SK-N-MC (cell line): ENCODE data around the gene CRYL1.

Experiments used
- DNase-seq: peaks from one replicate; pipeline ENCODE4 v3.0.0-alpha.2; 2011; ENCODE audit warnings: low read depth, low spot score
- H3K27ac ChIP-seq: fragments of 200-600 bp; sonication (generic); 2 replicates; pipeline ENCODE4 v1.5.1; 2016; ENCODE audit warnings: mixed run types
- H3K36me3 ChIP-seq: fragments of 200-600 bp; sonication (generic); 2 replicates; pipeline ENCODE4 v1.6.1; 2017; ENCODE audit warnings: antibody characterized with exemption, low read length, mixed read lengths; ENCODE audit not compliant: insufficient read depth
- H3K4me3 ChIP-seq: fragments of 200-600 bp; sonication (generic); 2 replicates; pipeline ENCODE4 v1.5.1; 2016
- H3K9ac ChIP-seq: fragments of 200-600 bp; sonication (generic); 2 replicates; pipeline ENCODE4 v1.8.0; 2017; ENCODE audit warnings: mixed run types, mixed read lengths; ENCODE audit not compliant: insufficient read length
- H3K9me3 ChIP-seq: fragments of 200-600 bp; sonication (generic); 2 replicates; pipeline ENCODE4 v1.6.1; 2017; ENCODE audit warnings: low read depth, mild to moderate bottlenecking, antibody characterized with exemption, low read length, moderate library complexity, mixed read lengths
- EZH2 ChIP-seq: fragments of 200-600 bp; sonication (generic); IDR thresholded peaks from one replicate; pipeline ENCODE4 v1.6.1; 2017; ENCODE audit warnings: antibody characterized with exemption
- FOXP2 ChIP-seq: optimal IDR thresholded peaks from 2 replicates; pipeline ENCODE3; 2011; ENCODE audit warnings: mild to moderate bottlenecking, moderate library complexity; ENCODE audit not compliant: insufficient read depth; ENCODE audit errors: extremely low read length, control extremely low read depth
- POLR2AphosphoS5 ChIP-seq: IDR thresholded peaks from 2 replicates; pipeline ENCODE4 v1.6.1; 2012; ENCODE audit warnings: mild to moderate bottlenecking, low read depth, low read length, borderline replicate concordance

The CRYL1 gene

DNA sequence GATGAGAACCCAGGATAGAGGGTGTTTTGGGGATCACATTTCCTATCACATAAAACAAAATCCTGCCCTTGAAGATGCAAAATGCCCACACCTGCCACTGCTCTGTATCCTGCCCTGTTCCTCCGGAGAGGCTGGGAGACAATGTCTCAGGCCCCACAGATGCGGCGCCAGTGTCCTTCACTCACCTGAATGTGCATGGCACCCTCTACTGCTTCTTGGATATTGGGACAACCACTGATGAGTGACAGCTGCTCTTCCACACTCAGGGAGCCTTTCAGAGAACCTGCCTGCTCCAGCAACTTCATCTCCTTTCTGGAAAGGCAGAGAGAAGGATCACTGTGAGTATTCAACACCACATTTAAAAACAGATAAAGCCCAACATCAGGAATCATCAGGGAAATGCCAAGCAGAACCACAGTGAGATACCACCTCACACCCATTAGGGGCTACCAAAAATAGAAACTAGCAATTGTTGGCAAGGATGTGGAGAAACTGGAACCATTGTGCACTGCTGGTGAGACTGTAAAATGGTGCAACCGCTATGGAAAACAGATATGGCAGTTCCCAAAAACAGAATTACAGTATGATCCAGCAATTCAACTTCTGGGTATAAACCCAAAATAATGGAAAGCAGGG, 36.4 kb downstream of the CRYL1 start:
- TF ChIP-seq POLR2AphosphoS5 (no peak), FOXP2 (no peak), EZH2 (no peak)

DNA sequence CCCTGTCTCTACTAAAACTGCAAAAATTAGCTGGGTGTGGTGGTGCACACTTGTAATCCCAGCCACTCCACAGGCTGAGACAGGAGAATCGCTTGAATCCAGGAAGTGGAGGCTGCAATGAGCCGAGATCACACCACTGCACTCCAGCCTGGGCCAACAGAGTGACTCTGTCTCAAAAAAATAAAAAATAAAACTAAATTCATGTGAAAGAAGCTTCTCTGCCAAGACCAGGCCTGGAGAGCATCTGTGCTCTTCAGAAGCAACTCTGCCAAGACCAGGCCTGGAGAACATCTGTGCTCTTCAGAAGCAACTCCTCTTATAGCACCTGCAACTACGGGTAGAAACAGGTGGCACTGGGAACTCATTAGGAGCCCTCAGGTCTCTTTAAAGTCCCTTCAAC, 37.7 kb downstream of the CRYL1 start:
- Histone ChIP-seq H3K9ac (no peak overlapping the region), H3K4me3 (no peak overlapping the region), H3K36me3 (no peaks in the 10 kb centered on the region), H3K9me3 (no peaks in the 10 kb centered on the region), H3K27ac (no peak overlapping the region)
- TF ChIP-seq EZH2: no peak
- TF ChIP-seq FOXP2: no peak
- no peak for TF ChIP-seq POLR2AphosphoS5
- no peak for DNase-seq

More for the DNA sequence above, 36.4 kb downstream of the CRYL1 start:
- no peaks in the 10 kb centered on the region for H3K36me3 ChIP-seq
- H3K9me3 ChIP-seq: no peaks in the 10 kb centered on the region
- H3K9ac ChIP-seq: no peak overlapping the region
- H3K27ac ChIP-seq: no peak overlapping the region
- H3K4me3 ChIP-seq: no peak overlapping the region
- DNase-seq: no peak

DNA sequence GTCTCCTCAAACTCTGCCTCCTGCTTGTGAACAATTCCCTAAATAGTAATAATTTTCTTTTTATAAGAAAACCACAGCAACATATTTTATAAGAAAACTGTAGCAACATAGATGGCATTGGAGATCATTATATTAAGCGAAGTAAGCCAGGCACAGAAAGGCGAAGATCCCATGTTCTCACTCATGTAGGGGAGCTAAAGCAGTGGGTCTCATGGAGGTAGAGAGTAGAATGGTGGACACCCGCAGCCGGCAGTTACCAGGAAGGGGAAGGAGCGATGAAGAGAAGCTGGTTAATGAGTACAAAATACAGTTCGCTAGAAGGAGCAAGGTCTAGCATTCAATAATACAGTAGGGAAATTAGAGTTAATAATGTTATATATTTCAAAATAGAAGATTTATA, 42.9 kb downstream of the CRYL1 start:
- Histone ChIP-seq H3K4me3 (0 out of 2 replicates have a peak overlapping the region, but pooled peaks have one; percentile 1), H3K9ac (no peak overlapping the region), H3K36me3 (no peaks in the 10 kb centered on the region), H3K9me3 (no peaks in the 10 kb centered on the region), H3K27ac (no peak overlapping the region)
- TF ChIP-seq FOXP2 (no peak), POLR2AphosphoS5 (no peak)
- no peak for DNase-seq

- no peaks in the 10 kb centered on the region for H3K36me3 ChIP-seq
- H3K27ac ChIP-seq: peak overlapping the region; percentile 3; the same call in 1 of the 2 replicates
- DNase-seq: no peak
- TF ChIP-seq FOXP2 (no peak), POLR2AphosphoS5 (no peak), EZH2 (no peak)
- no peaks in the 10 kb centered on the region for H3K9me3 ChIP-seq
- H3K9ac ChIP-seq: no peak overlapping the region
- H3K4me3 ChIP-seq: 0 out of 2 replicates have a peak overlapping the region, but pooled peaks have one; percentile 1
Measured at GRCh38 chr13:20482275-20482761, 43.3 kb downstream of the CRYL1 start.

DNA sequence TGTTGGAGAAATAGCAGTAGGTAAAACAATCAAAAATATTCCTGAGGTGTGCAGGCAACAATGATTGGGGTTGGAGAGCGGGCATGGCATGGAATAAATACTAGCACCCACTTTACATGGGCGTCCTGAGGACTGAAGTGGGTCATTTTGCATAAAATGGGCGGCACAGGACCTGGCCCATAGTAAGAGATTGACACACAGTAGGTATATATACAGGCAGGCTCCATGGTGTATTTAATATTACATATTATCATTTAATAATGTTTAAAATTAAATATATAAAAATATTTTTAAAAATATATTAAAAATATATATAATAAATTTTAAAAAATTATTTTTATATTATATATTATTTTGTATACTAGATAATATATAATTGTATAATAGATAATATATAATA, 48.3 kb downstream of the CRYL1 start:
- TF ChIP-seq EZH2 (no peak), POLR2AphosphoS5 (no peak), FOXP2 (no peak)
- Histone ChIP-seq H3K9me3 (no peaks in the 10 kb centered on the region), H3K27ac (no peak overlapping the region), H3K4me3 (no peak overlapping the region), H3K36me3 (no peaks in the 10 kb centered on the region), H3K9ac (no peak overlapping the region)
- DNase-seq: no peak

GRCh38 chr13:20475927-20476691, 49.5 kb downstream of the CRYL1 start:
- H3K36me3 ChIP-seq: no peaks in the 10 kb centered on the region
- TF ChIP-seq EZH2: no peak
- no peak for TF ChIP-seq FOXP2
- TF ChIP-seq POLR2AphosphoS5: no peak
- no peaks in the 10 kb centered on the region for H3K9me3 ChIP-seq

DNA sequence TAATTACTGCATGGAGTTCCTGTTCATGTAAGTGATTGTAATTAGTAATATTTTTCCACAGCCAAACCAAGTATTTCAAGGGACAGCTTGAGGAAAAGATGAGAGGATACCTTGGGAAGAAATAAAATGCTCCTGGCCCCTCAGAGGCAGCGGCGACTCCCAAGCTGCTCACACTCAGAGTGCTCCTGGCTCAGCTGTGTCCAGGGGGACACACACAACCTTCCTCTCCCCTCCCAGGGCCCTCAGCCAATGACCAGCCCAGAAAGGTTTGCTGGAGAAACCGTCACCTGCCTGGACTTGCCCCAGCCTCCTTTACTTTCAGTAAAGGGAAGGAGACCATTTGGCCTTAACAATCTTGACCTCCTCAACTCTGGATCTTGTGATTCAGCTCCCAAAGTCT, 51.1 kb downstream of the CRYL1 start:
- DNase-seq: no peak
- Histone ChIP-seq H3K9me3 (no peaks in the 10 kb centered on the region), H3K27ac (no peak overlapping the region), H3K36me3 (no peaks in the 10 kb centered on the region), H3K4me3 (no peak overlapping the region), H3K9ac (no peak overlapping the region)
- no peak for TF ChIP-seq POLR2AphosphoS5
- TF ChIP-seq EZH2: no peak
- TF ChIP-seq FOXP2: no peak

More at GRCh38 chr13:20475927-20476691, 49.5 kb downstream of the CRYL1 start:
- no peak overlapping the region for H3K27ac ChIP-seq
- H3K9ac ChIP-seq: no peak overlapping the region
- DNase-seq: no peak
- H3K4me3 ChIP-seq: no peak overlapping the region

DNA sequence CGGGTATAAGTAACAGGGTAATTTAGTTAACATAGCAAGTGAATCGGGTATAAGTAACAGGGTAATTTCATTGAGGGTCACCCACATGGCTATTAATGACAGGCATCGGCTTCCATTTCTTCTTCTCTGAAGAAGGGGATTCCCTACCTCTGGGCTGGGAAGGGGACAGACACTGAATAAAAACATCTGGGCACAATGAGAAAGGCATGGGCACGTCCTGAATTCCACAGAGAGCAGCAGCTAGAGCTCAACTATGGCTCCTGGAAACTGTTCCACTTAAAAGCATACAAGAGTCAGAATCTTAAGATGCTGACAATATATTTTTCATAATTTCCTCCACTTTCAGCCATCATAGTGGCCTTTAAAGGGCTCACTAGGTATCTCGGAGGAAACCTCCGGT, 51.8 kb downstream of the CRYL1 start:
- H3K9me3 ChIP-seq: no peaks in the 10 kb centered on the region
- TF ChIP-seq POLR2AphosphoS5 (no peak), FOXP2 (no peak), EZH2 (no peak)
- H3K27ac ChIP-seq: no peak overlapping the region
- no peaks in the 10 kb centered on the region for H3K36me3 ChIP-seq
- H3K9ac ChIP-seq: no peak overlapping the region
- no peak for DNase-seq
- no peak overlapping the region for H3K4me3 ChIP-seq
